ENCODE results near the gene ENOX1.

The ENOX1 gene

GRCh38 chr13:43291287-43292060 lies 495.3 kb downstream of the ENOX1 start:
- H3K27ac ChIP-seq (ENCODE audit: low read depth in 2 of 2, low read length in 2 of 2) = no peak overlapping the region
- no peaks in the 10 kb centered on the region for H3K36me3 ChIP-seq (ENCODE audit: control insufficient read depth in 2 of 2, insufficient read depth in 2 of 2, low read length in 2 of 2)
- no peaks in the 10 kb centered on the region for H3K9me3 ChIP-seq (ENCODE audit: control insufficient read depth in 2 of 2, low read length in 2 of 2)

DNA sequence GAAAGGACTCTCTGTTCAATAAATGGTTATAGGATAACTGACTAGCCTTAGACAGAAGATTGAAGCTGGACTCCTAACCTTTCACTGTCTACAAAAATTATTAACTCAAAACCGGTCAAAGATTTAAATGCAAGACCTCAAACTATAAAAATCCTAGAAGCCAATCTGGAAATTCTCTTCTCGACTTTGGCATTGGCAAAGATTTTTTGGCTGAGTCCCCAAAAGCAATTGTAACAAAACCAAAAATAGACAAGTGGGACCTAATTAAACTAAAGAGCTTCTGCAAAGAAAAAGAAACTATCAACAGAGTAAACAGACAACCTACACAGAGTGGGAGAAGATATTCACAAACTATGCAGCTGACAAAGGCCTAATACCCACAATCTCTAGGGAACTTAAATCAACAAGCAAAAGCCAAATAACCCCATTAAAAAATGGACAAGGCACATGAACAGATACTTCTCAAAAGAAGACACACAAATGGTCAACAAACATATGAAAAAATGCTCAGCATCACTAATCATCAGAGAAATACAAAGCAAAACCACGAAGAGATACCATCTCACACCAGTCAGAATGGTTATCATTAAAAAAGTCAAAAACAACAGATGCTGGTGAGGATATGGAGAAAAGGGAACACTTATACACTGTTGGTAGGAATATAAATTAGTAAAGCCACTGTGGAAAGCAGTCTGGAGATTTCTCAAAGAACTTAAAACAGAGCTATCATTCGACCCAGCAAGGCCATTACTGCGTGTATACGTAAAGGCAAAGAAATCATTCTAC lies 497.1 kb downstream of the ENOX1 start:
- H3K27ac ChIP-seq (ENCODE audit: low read depth in 2 of 2, low read length in 2 of 2) = no peak overlapping the region
- H3K27me3 ChIP-seq (ENCODE audit: control insufficient read depth in 2 of 2, insufficient read depth in 2 of 2, low read length in 2 of 2) = peaks cover 0 to 3% of the 10 kb centered on the region in 2 donors
- H3K4me3 ChIP-seq (ENCODE audit: low read length in 2 of 2) = no peak overlapping the region

More at GRCh38 chr13:43291287-43292060, 495.3 kb downstream of the ENOX1 start:
- no peak overlapping the region for H3K9ac ChIP-seq (ENCODE audit: low read depth in 1 of 2, low read length in 2 of 2)
- no peaks in the 10 kb centered on the region for H3K4me1 ChIP-seq (ENCODE audit: control insufficient read depth in 2 of 2, insufficient read depth in 2 of 2, low read length in 2 of 2)
- no peak overlapping the region for H3K4me3 ChIP-seq (ENCODE audit: low read length in 2 of 2)
- H3K27me3 ChIP-seq (ENCODE audit: control insufficient read depth in 2 of 2, insufficient read depth in 2 of 2, low read length in 2 of 2) = peaks cover 0 to 3% of the 10 kb centered on the region in 2 donors

DNA sequence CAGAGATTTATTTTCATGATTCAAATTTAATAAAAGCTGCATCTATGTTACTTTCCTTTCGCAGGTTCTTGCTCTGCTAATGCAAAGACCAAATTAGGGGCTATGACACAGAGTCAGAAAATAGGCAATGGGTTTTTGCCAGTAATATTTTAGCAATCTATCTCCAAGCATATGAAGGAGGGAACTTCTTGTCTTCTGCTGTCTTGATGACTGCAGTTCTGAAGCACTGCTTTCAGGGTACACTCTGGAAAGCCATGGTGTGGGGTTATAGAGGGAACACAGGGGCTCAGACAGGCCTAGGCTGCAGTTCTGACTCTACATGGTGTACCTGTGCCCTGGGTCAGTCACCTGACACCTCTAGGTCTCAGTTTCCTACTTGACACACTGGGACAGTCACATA lies 500.0 kb downstream of the ENOX1 start:
- H3K36me3 ChIP-seq (ENCODE audit: control insufficient read depth in 2 of 2, insufficient read depth in 2 of 2, low read length in 2 of 2) = no peaks in the 10 kb centered on the region
- H3K27ac ChIP-seq (ENCODE audit: low read depth in 2 of 2, low read length in 2 of 2) = no peak overlapping the region
- H3K27me3 ChIP-seq (ENCODE audit: control insufficient read depth in 2 of 2, insufficient read depth in 2 of 2, low read length in 2 of 2) = no peaks in the 10 kb centered on the region
- no peak overlapping the region for H3K9ac ChIP-seq (ENCODE audit: low read depth in 1 of 2, low read length in 2 of 2)
- H3K9me3 ChIP-seq (ENCODE audit: control insufficient read depth in 2 of 2, low read length in 2 of 2) = no peaks in the 10 kb centered on the region
- no peak overlapping the region for H3K4me3 ChIP-seq (ENCODE audit: low read length in 2 of 2)
- no peaks in the 10 kb centered on the region for H3K4me1 ChIP-seq (ENCODE audit: control insufficient read depth in 2 of 2, insufficient read depth in 2 of 2, low read length in 2 of 2)

More for the DNA sequence above, 497.1 kb downstream of the ENOX1 start:
- no peaks in the 10 kb centered on the region for H3K9me3 ChIP-seq (ENCODE audit: control insufficient read depth in 2 of 2, low read length in 2 of 2)
- H3K36me3 ChIP-seq (ENCODE audit: control insufficient read depth in 2 of 2, insufficient read depth in 2 of 2, low read length in 2 of 2) = no peaks in the 10 kb centered on the region
- H3K4me1 ChIP-seq (ENCODE audit: control insufficient read depth in 2 of 2, insufficient read depth in 2 of 2, low read length in 2 of 2) = no peaks in the 10 kb centered on the region
- no peak overlapping the region for H3K9ac ChIP-seq (ENCODE audit: low read depth in 1 of 2, low read length in 2 of 2)

GRCh38 chr13:43285933-43286597 lies 500.7 kb downstream of the ENOX1 start:
- H3K27ac ChIP-seq (ENCODE audit: low read depth in 2 of 2, low read length in 2 of 2) = no peak overlapping the region
- H3K9me3 ChIP-seq (ENCODE audit: control insufficient read depth in 2 of 2, low read length in 2 of 2) = no peaks in the 10 kb centered on the region
- H3K9ac ChIP-seq (ENCODE audit: low read depth in 1 of 2, low read length in 2 of 2) = no peak overlapping the region
- no peaks in the 10 kb centered on the region for H3K4me1 ChIP-seq (ENCODE audit: control insufficient read depth in 2 of 2, insufficient read depth in 2 of 2, low read length in 2 of 2)
- H3K27me3 ChIP-seq (ENCODE audit: control insufficient read depth in 2 of 2, insufficient read depth in 2 of 2, low read length in 2 of 2) = no peaks in the 10 kb centered on the region
- no peaks in the 10 kb centered on the region for H3K36me3 ChIP-seq (ENCODE audit: control insufficient read depth in 2 of 2, insufficient read depth in 2 of 2, low read length in 2 of 2)
- no peak overlapping the region for H3K4me3 ChIP-seq (ENCODE audit: low read length in 2 of 2)

DNA sequence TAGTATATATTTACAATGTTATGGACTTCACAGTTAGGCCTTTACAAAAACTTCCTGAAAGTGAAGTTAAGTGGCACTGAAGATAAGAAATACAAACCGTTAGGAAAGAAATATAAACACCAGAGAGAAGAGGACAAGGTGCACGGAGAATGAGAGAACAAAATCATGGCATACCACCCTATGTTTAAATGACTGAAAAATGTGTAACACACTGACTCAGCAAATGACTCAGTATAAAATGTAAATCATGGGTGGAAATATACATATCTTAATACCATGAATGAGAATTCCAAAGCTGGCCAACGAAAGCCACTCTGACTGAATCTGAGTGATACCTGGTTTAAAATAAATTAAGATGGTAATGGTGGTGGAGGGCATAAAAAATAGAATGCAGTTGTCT lies 502.6 kb downstream of the ENOX1 start:
- Histone ChIP-seq H3K4me3 (ENCODE audit: low read length in 2 of 2) (no peak overlapping the region), H3K4me1 (ENCODE audit: control insufficient read depth in 2 of 2, insufficient read depth in 2 of 2, low read length in 2 of 2) (no peaks in the 10 kb centered on the region), H3K9ac (ENCODE audit: low read depth in 1 of 2, low read length in 2 of 2) (no peak overlapping the region), H3K36me3 (ENCODE audit: control insufficient read depth in 2 of 2, insufficient read depth in 2 of 2, low read length in 2 of 2) (no peaks in the 10 kb centered on the region), H3K27me3 (ENCODE audit: control insufficient read depth in 2 of 2, insufficient read depth in 2 of 2, low read length in 2 of 2) (no peaks in the 10 kb centered on the region), H3K9me3 (ENCODE audit: control insufficient read depth in 2 of 2, low read length in 2 of 2) (no peaks in the 10 kb centered on the region), H3K27ac (ENCODE audit: low read depth in 2 of 2, low read length in 2 of 2) (no peak overlapping the region)

DNA sequence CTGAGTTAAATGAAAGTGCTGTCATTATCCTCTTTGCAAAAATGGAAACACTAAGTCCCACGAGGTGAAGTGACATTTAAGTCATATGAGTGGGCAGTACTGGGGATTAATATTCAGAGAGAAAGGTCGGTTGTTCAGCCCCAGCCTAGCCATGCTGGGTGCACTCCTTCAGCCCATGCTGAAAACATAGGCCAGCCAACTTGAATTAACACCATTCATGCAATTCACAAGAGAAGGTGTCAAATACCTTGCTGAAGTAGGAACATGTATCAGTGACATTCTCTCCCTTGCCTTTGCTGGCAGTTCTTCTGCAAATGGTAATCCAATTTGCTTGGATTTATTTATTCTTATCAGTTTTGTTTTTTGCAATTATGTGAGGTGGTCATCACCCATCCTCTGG lies 507.1 kb downstream of the ENOX1 start:
- H3K9ac ChIP-seq (ENCODE audit: low read depth in 1 of 2, low read length in 2 of 2) = no peak overlapping the region
- H3K27ac ChIP-seq (ENCODE audit: low read depth in 2 of 2, low read length in 2 of 2) = no peak overlapping the region
- H3K36me3 ChIP-seq (ENCODE audit: control insufficient read depth in 2 of 2, insufficient read depth in 2 of 2, low read length in 2 of 2) = no peaks in the 10 kb centered on the region
- no peaks in the 10 kb centered on the region for H3K27me3 ChIP-seq (ENCODE audit: control insufficient read depth in 2 of 2, insufficient read depth in 2 of 2, low read length in 2 of 2)
- H3K4me1 ChIP-seq (ENCODE audit: control insufficient read depth in 2 of 2, insufficient read depth in 2 of 2, low read length in 2 of 2) = no peaks in the 10 kb centered on the region
- no peaks in the 10 kb centered on the region for H3K9me3 ChIP-seq (ENCODE audit: control insufficient read depth in 2 of 2, low read length in 2 of 2)
- no peak overlapping the region for H3K4me3 ChIP-seq (ENCODE audit: low read length in 2 of 2)

DNA sequence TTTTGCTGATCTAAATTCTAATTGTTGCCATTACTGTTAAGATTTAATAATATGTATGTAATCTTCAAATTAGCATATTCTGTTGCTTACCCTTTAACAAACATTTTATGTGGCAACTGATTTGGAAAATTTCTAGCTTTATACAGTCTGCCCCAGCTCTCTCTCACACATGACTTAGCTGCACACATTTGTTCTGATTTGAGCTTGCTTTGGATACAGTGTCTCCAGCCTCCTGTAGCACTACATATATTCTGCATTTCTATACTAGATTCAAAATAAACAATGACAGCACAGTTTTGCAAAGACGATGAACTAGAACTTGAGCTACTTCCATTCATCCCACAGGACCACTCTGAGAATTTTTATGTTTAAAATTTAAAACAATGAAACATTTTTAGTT lies 508.6 kb downstream of the ENOX1 start:
- Histone ChIP-seq H3K27me3 (ENCODE audit: control insufficient read depth in 2 of 2, insufficient read depth in 2 of 2, low read length in 2 of 2) (no peaks in the 10 kb centered on the region), H3K4me1 (ENCODE audit: control insufficient read depth in 2 of 2, insufficient read depth in 2 of 2, low read length in 2 of 2) (no peaks in the 10 kb centered on the region), H3K36me3 (ENCODE audit: control insufficient read depth in 2 of 2, insufficient read depth in 2 of 2, low read length in 2 of 2) (no peaks in the 10 kb centered on the region), H3K4me3 (ENCODE audit: low read length in 2 of 2) (no peak overlapping the region), H3K27ac (ENCODE audit: low read depth in 2 of 2, low read length in 2 of 2) (no peak overlapping the region), H3K9ac (ENCODE audit: low read depth in 1 of 2, low read length in 2 of 2) (no peak overlapping the region), H3K9me3 (ENCODE audit: control insufficient read depth in 2 of 2, low read length in 2 of 2) (no peaks in the 10 kb centered on the region)

DNA sequence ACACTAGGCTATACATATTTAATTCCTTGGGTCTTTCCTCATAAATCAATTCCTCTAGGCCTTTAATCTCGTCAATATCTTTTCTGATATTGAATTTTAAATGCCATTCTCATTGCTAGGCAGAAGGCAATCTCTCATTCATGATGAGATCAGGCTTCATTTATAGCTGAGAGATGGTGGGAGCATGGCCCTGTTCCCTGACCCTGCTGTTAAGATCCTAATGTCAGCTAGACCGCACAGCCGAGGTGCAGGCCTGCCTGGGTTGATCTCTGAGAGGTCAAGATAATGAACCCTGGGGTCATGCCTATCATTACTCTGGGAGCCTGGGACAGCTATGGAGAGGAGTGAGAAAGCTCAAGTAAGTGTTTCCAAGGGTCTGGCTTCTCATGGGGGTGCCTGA lies 509.6 kb downstream of the ENOX1 start:
- H3K27me3 ChIP-seq (ENCODE audit: control insufficient read depth in 2 of 2, insufficient read depth in 2 of 2, low read length in 2 of 2) = no peaks in the 10 kb centered on the region
- H3K27ac ChIP-seq (ENCODE audit: low read depth in 2 of 2, low read length in 2 of 2) = no peak overlapping the region
- no peaks in the 10 kb centered on the region for H3K36me3 ChIP-seq (ENCODE audit: control insufficient read depth in 2 of 2, insufficient read depth in 2 of 2, low read length in 2 of 2)
- H3K9me3 ChIP-seq (ENCODE audit: control insufficient read depth in 2 of 2, low read length in 2 of 2) = no peaks in the 10 kb centered on the region
- H3K9ac ChIP-seq (ENCODE audit: low read depth in 1 of 2, low read length in 2 of 2) = no peak overlapping the region
- H3K4me1 ChIP-seq (ENCODE audit: control insufficient read depth in 2 of 2, insufficient read depth in 2 of 2, low read length in 2 of 2) = no peaks in the 10 kb centered on the region
- no peak overlapping the region for H3K4me3 ChIP-seq (ENCODE audit: low read length in 2 of 2)

DNA sequence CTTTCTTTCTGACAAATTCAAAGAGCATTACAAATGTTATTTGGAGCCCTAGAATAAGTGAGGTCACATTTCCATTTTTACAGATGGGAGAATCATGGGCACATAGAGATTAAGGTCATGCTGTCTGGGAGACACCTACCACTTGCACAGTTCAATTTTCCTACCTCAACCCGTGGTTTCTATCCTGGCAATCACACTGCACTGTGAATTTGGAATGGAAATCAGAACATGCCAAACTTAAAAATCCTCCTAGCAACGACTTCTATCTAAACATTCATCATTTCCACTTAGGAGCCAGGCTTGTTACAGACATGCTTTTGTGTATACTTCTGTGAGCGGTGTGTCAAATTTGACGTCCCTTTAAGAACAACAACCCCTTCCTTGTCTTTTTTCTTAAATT lies 511.9 kb downstream of the ENOX1 start:
- H3K36me3 ChIP-seq (ENCODE audit: control insufficient read depth in 2 of 2, insufficient read depth in 2 of 2, low read length in 2 of 2) = no peaks in the 10 kb centered on the region
- no peak overlapping the region for H3K4me3 ChIP-seq (ENCODE audit: low read length in 2 of 2)
- H3K27me3 ChIP-seq (ENCODE audit: control insufficient read depth in 2 of 2, insufficient read depth in 2 of 2, low read length in 2 of 2) = no peaks in the 10 kb centered on the region
- no peak overlapping the region for H3K27ac ChIP-seq (ENCODE audit: low read depth in 2 of 2, low read length in 2 of 2)
- H3K9me3 ChIP-seq (ENCODE audit: control insufficient read depth in 2 of 2, low read length in 2 of 2) = no peaks in the 10 kb centered on the region
- H3K9ac ChIP-seq (ENCODE audit: low read depth in 1 of 2, low read length in 2 of 2) = no peak overlapping the region
- H3K4me1 ChIP-seq (ENCODE audit: control insufficient read depth in 2 of 2, insufficient read depth in 2 of 2, low read length in 2 of 2) = no peaks in the 10 kb centered on the region

DNA sequence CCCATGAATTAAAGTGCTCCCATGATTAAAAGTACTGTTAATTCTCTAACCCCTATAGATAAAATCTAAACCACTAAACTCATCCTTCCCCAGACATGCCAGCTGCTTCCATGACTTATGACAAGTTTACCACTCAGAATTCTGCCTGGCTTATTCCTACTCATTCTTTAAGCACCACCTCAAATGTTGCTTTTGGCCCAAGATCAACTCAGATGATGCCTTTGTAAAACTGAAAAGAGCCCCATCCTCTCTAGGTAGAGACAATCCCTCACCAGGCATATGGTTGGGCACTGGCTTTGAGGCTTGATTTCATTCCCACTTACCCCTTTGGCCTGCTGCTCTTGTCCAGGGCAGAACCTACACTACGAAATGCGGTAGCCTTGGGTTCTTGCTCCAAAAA lies 513.4 kb downstream of the ENOX1 start:
- Histone ChIP-seq H3K4me3 (ENCODE audit: low read length in 2 of 2) (no peak overlapping the region), H3K27me3 (ENCODE audit: control insufficient read depth in 2 of 2, insufficient read depth in 2 of 2, low read length in 2 of 2) (no peaks in the 10 kb centered on the region), H3K9me3 (ENCODE audit: control insufficient read depth in 2 of 2, low read length in 2 of 2) (no peaks in the 10 kb centered on the region), H3K9ac (ENCODE audit: low read depth in 1 of 2, low read length in 2 of 2) (no peak overlapping the region), H3K4me1 (ENCODE audit: control insufficient read depth in 2 of 2, insufficient read depth in 2 of 2, low read length in 2 of 2) (peaks cover 0 to 7% of the 10 kb centered on the region in 2 donors), H3K36me3 (ENCODE audit: control insufficient read depth in 2 of 2, insufficient read depth in 2 of 2, low read length in 2 of 2) (no peaks in the 10 kb centered on the region), H3K27ac (ENCODE audit: low read depth in 2 of 2, low read length in 2 of 2) (no peak overlapping the region)

Data from mucosa of rectum (tissue), 2 donors.